Tongue (tissue), 2 donors: ENCODE measurements around the gene ADARB1. TPM values are rescaled to one million over a fixed set of nuclear protein-coding genes. Genes with fewer than 3 reads are reported as not detected.
A peak's percentile ranks its signal among the peaks of the same experiment; 100 is the strongest.
"Not testable (repeated sequence)": the region's sequence is repeated elsewhere in the genome, so short reads cannot be mapped to it uniquely, and the experiment has no call there.

Source experiments
- DNase-seq: peaks from one replicate; pipeline ENCODE4 v3.0.0-alpha.2; 2015
- total RNA-seq: library from RNA; depleted of rRNA; stranded (reverse); fragments of >200 nt; gene quantifications from one replicate; pipeline ENCODE4 v1.2.3, GENCODE V29; 2014

Gene ADARB1
- total RNA-seq, 1 donor from 2014 or later, result 45.2 TPM

GRCh38 chr21:45136500-45136899 lies 62.1 kb downstream of the ADARB1 start:
- DNase-seq, result no peak

- peak; percentile 95 for DNase-seq
These were observed 62.7 kb downstream of the ADARB1 start for GRCh38 chr21:45136927-45137611.

- DNase-seq, result no peak
These were observed 63.2 kb downstream of the ADARB1 start for GRCh38 chr21:45137612-45137937.

DNA sequence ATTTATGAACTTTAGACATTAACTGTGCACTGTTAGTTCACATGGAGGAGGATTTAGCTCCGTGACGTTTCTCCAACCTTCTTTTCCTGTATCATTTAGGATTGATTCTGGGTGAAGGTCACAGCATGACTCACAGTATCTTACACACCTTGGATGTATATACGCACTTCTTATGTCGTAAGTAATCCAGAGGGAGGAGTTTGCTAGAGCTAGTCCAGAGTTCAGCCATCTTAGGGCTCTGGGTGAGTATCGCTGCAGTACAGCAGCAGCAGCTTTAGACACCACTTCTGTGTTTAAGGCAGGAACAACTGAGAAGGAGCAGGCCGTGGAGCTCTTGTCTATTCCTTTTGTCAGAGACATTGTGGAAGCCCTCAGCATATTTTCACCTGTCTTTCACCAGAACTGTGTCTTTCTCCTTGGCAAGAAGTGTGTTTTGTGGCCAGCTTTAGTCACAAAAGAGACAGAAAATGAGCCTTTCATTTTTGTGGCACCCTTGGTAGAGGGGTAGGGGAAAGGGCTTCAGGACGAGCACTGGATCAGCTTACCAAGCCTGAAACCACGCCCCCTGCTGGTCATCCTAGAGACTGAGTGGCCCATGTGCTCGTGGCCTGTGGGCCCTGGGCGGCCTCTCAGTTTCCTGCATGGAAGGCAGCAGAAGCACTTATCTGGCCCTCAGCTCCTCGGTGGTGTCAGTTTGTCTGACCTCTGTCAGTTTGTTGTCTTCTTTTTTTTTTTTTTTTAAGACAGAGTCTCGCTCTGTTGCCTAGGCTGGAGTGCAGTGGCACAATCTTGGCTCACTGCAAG lies 64.0 kb downstream of the ADARB1 start:
- peak; percentile 72 for DNase-seq

DNA sequence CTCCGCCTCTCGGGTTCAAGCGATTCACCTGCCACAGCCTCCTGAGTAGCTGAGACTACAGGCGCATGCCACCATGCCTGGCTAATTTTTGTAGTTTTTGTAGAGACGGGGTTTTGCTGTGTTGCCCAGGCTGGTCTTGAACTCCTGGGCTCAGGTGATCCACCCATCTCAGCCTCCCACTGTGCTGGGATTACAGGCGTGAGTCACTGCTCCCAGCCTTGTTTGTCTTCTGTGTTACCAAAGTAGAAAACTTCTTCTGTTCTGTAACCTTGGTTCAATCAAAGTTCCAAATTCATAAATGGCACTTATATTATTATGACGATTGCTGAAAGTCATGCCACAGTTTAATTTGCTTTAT lies 64.6 kb downstream of the ADARB1 start:
- not testable (repeated sequence) for DNase-seq

GRCh38 chr21:45139473-45139872 lies 65.1 kb downstream of the ADARB1 start:
- DNase-seq, result no peak

- peak; percentile 93 for DNase-seq
These were observed 66.1 kb downstream of the ADARB1 start for GRCh38 chr21:45140346-45140940.

- not testable (repeated sequence) for DNase-seq
These were observed 66.6 kb downstream of the ADARB1 start for GRCh38 chr21:45140944-45141343.

DNA sequence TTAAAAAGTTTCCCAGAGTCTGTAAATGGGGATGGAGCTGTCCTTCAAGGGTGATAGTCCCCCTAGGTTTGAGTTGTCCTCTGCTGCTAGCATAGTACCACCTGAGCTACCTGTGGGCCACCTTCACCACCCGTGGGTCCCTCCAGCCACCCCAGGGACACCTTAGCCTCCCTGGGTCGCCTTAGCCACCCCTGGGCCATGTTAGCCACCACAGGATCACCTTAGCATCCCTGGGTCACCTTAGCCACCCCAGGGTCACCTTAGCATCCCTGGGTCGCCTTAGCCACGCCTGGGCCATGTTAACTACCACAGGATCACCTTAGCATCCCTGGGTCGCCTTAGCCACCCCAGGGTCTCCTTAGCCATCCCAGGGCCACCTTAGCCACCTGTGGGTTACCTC lies 67.1 kb downstream of the ADARB1 start:
- no peak for DNase-seq

DNA sequence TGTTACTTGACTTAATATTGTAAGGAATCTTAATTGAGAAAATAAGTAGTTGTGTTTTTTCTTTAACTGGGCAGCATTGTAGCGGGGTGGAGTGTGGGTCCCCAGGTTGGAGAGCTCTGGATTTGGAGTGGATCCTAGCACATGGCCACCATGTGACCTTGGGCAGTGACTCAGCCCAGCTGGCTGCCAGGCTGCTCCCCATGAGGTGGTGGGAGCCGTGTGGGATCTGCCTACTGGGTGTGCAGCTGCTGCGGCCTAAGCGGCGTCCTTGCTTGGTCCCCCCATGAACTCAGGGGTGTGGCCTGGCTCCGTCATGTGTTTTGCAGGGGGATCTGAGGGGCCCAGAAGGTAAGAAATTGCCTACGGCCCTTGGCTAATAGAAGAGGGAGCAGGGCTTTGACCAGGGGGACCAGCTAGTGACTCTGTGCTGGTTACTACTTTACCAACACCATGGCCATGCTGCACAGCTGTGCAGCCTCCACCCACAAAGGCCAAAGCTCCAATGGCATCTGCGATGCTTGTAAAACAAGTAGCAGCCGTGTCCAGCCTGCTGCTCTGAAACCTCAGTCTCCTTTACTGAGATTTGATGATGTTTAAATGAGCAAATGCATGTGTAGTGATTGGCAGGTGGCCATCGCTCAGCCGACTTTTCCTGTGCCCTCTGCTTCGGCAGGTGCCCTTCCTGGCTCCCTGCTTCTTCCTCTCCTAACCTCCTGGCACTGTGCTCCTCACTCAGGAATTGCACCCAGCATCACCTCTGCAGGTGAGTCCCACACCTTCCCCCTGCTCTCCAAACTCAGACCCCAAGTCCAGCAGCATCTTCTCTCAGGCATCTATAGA lies 68.3 kb downstream of the ADARB1 start:
- DNase-seq, result peak; percentile 87

DNA sequence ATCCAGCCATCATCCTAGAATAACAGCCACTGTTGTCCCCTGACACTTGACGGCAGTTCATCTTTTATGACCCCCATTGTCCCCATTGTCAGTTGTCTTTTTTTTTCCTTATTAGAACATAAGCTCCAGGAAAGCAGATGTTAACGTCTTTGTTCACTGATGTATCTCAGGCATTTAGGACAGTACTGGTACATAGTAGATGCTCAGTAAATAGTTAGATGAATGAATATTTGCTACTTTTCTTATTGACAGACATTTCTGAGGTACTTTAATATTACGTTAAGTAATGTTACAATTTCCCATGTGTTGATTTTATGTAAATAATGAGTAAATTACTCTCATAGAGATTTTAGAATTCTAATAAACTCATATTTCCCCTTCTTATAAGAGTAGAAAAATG lies 69.5 kb downstream of the ADARB1 start:
- DNase-seq, result no peak

DNA sequence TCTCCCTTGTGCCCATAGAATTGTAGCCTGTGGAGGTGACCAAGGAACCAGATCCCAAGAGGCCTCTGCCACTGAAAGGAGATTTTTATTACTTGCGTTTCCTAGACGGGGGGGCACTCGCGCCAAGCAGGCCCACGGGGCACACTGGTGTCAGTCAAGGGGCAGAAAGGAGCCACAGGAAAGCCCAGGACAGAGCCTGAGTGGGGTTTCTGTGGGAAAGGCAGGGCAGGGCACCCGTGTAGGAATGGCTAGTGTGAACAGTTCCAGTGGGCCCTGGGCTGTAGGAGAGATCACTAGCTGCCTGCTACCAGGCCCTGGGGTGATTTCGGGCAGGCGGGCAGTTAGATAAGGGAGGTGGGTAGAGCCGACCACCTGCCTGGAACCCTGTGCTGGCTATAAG lies 70.8 kb downstream of the ADARB1 start:
- DNase-seq, result no peak

- DNase-seq, result not testable (repeated sequence)
These were observed 71.5 kb downstream of the ADARB1 start for GRCh38 chr21:45145846-45146245.

DNA sequence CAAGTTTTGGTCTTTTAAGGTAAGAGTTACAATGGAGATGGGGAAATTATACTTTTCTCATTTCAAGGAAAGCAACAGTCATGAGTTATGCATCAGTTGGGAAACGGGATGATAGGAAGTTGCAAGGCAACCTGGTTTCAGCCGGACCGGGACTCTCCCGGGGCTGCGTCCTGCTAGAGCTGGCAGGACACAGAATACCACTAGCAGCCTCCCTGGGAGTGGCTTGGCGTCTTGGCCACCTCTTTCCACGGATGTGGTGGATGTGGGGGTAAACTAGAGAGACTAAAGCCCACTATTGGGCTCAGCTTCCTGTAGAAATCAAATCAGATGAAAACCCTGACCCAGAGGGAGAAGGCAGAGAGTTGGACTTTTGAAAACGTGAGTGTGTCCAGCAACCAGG lies 71.9 kb downstream of the ADARB1 start:
- no peak for DNase-seq

DNA sequence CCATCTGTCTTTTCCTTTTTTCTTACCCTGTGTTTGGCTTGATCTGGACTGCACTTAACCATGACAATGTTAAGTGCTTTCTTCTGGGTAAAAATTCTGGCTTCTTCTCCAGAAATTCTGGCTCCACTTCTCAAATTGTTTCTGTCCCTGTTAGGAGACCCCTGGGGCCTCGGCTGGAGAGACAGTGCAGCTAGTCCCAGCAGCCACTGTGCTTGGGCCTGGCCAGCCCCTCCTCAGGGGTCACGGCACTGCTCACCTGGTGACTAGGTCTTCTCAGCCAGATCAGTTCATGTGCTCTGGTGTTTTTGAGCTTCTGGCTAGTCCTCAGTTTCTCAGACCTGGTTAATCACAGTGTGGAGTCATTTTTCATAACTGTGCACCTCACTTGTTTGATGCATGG lies 72.4 kb downstream of the ADARB1 start:
- no peak for DNase-seq

DNA sequence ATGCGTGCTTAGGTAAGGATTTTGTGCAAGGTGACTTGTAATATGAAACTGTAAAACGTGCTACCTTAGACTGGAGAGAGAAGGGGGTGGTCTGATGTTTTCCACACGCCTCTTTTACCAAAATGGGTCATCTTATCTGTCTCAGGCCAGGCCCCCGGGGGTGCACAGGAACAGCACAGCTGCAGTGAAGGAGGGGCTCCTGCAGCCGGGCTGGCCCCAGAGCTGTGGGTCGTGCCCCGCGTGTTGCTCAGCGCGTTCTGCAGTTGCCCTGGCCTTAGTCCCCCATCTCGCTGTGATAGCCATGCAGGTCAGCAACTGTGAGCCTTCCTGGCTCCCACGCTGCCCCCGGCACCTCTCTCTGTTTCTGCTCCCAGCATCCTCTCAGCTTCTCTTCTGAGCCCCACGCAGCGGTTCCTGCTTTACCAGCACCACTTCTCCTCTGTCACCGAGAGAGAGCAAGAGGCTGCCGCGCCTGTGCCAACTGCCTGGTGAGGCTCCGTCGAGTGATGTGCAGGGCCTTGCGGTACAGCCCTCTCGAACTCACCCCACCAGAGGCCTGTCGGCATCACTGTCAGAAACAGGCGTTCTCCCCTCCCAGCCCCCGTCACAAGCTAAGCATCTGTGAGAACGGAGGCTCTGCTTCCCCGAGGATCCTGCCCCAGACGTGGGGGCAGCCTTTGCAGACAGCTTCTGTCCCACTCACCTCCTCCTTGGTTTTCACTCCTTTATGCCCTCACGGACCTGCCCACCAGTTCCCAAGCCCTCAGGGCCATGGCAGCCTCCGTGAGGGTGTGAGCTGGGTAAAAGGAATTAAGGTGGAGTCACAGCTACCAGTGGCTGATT lies 73.3 kb downstream of the ADARB1 start:
- DNase-seq, result no peak

- peak; percentile 70 for DNase-seq
These were observed 74.1 kb downstream of the ADARB1 start for GRCh38 chr21:45148316-45148990.

DNA sequence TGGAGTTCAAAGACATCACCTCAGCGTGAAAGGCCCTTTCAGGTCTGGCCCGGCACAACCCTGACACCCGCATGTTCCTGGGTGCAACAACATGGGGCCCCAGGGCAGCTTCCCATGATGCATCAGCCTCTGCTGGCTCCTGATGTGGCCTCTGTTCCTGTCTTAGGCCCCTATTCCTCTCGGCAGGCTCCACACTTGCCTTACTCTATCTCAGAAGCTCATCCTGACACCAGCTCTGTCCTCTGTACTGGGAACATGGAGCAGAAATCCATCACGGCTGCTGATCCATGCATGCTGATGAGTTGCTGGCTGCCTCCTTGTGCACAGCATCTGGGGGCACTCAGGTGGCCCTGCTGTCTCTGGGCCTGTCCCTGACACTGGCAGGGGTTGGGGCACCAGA lies 74.6 kb downstream of the ADARB1 start:
- DNase-seq, result no peak

- no peak for DNase-seq
These were observed 76.3 kb downstream of the ADARB1 start for GRCh38 chr21:45150638-45151131.

GRCh38 chr21:45151445-45152160 lies 77.2 kb downstream of the ADARB1 start:
- no peak for DNase-seq
